ENCODE results near the gene TSC22D4. TPM values are rescaled to one million over a fixed set of nuclear protein-coding genes. Genes with fewer than 3 reads are reported as not detected.

Gene TSC22D4
- total RNA-seq, 2 donors from 2014 or later: 25.7 to 45.5 TPM

DNA sequence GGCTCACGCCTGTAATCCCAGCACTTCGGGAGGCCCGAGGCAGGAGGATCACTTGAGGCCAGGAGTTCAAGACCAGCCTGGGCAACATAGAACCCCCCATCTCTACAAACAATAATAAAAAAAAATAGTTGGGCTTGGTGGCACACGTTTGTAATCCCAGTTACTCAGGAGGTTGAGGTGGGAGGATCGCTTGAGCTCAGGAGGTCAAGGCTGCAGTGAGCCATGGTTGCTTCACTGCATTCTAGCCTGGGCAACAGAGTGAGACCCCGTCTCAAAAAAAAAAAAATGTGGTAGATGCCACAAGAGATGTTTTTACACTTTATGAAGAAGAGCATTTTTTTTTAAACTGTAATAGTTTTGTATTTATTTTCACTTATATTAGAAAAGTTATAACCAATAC, 17.5 kb upstream of the TSC22D4 start:
- no peak for DNase-seq (ENCODE audit: low spot score)
- Histone ChIP-seq H3K9me3 (no peaks in the 10 kb centered on the region), H3K4me3 (no peak overlapping the region), H3K27me3 (replicated peaks; ENCODE audit: insufficient read depth) (no peaks in the 10 kb centered on the region), H3K36me3 (no peaks in the 10 kb centered on the region), H3K27ac (no peak overlapping the region), H3K4me1 (ENCODE audit: control insufficient read depth in 1 of 2, low read depth in 2 of 2) (peaks cover 0 to 5% of the 10 kb centered on the region in 2 donors)
- TF ChIP-seq, protein P1, sequence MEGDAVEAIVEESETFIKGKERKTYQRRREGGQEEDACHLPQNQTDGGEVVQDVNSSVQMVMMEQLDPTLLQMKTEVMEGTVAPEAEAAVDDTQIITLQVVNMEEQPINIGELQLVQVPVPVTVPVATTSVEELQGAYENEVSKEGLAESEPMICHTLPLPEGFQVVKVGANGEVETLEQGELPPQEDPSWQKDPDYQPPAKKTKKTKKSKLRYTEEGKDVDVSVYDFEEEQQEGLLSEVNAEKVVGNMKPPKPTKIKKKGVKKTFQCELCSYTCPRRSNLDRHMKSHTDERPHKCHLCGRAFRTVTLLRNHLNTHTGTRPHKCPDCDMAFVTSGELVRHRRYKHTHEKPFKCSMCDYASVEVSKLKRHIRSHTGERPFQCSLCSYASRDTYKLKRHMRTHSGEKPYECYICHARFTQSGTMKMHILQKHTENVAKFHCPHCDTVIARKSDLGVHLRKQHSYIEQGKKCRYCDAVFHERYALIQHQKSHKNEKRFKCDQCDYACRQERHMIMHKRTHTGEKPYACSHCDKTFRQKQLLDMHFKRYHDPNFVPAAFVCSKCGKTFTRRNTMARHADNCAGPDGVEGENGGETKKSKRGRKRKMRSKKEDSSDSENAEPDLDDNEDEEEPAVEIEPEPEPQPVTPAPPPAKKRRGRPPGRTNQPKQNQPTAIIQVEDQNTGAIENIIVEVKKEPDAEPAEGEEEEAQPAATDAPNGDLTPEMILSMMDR (IDR thresholded peaks at IDR 0.05): no peak
- no peak for ATAC-seq (ENCODE audit: insufficient number of reproducible peaks, low FRiP score, low read depth)

DNA sequence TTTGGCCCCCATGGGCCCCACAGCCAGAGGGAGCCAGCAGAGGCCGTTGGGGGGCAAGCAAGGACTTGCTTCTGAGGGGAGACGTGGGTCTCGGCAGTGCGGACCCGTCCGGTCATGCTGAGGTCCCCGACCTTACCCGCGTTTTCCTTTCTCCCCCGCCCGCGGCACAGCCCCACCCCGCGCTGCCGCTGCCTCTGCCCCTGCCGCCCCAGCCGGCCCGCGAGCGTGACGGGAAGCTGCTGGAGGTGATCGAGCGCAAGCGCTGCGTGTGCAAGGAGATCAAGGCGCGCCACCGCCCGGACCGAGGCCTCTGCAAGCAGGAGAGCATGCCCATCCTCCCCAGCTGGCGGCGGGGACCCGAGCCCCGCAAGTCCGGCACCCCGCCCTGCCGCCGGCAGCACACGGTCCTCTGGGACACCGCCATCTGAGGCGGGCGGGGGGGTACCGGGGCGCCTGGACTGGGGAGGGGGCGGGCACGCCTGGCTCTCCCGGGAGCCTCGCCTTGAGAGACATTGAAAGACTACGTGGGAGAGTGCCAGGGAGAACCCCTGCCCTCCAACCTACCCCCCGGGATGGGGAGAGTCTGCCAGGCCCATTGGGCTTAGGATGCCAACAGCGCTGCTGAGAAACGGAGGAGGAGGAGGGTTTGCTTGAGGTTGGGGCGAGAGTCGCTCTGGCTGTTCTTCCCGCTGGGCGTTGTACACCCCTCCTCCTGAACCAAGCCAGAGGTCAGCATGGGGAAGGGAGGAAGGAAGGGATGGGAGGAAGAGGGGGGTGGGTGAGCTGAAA, 14.7 kb upstream of the TSC22D4 start:
- Histone ChIP-seq H3K27me3 (replicated peaks; ENCODE audit: insufficient read depth) (no peaks in the 10 kb centered on the region), H3K27ac (no peak overlapping the region), H3K9me3 (no peaks in the 10 kb centered on the region), H3K4me1 (ENCODE audit: control insufficient read depth in 1 of 2, low read depth in 2 of 2) (peaks cover 0 to 5% of the 10 kb centered on the region in 2 donors), H3K36me3 (no peaks in the 10 kb centered on the region), H3K4me3 (peak overlapping the region; percentile 61)
- TF ChIP-seq, protein P1 (IDR thresholded peaks at IDR 0.05): no peak
- no peak for ATAC-seq (ENCODE audit: insufficient number of reproducible peaks, low FRiP score, low read depth)
- DNase-seq (ENCODE audit: low spot score): no peak

DNA sequence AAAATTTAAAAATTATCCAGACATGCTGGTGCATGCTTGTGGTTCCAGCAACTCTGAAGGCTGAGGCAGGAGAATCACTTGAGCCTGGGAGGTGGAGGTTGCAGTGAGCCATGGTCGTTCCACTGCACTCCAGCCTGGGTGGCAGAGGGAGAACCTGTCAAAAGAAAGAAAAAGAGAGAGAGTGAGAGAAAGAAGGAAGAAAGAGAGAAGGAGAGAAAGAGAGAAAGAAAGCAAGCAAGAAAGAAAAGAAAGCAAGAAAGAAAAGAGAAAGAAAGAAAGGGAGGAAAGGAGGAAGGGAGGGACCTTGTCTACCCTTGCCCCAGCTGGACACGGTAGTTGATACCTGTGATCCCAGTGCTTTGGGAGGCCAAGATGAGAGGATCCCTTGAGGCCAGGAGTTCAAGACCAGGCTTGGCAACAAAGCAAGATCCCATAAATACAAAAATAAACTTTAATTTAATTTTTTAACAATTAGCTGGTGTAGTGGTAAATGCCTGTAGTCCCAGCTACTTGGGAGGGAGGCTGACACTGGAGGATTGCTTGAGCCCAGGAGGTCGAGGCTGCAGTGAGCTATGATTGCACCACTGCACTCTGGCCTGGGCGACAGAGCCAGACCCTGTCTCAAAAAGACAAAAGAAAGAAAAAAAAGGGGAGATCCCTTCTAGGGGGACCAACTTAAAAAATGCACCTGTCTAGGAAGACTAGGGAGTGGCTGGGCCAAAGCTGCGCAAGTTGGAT, 13.9 kb upstream of the TSC22D4 start:
- DNase-seq (ENCODE audit: low spot score) (no peak), ATAC-seq (ENCODE audit: insufficient number of reproducible peaks, low FRiP score, low read depth) (no peak)
- Histone ChIP-seq H3K27me3 (replicated peaks; ENCODE audit: insufficient read depth) (no peaks in the 10 kb centered on the region), H3K4me3 (peak overlapping the region; percentile 61), H3K36me3 (no peaks in the 10 kb centered on the region), H3K27ac (no peak overlapping the region), H3K4me1 (ENCODE audit: control insufficient read depth in 1 of 2, low read depth in 2 of 2) (peaks cover 0 to 5% of the 10 kb centered on the region in 2 donors), H3K9me3 (no peaks in the 10 kb centered on the region)
- TF ChIP-seq, protein P1 (IDR thresholded peaks at IDR 0.05): no peak

DNA sequence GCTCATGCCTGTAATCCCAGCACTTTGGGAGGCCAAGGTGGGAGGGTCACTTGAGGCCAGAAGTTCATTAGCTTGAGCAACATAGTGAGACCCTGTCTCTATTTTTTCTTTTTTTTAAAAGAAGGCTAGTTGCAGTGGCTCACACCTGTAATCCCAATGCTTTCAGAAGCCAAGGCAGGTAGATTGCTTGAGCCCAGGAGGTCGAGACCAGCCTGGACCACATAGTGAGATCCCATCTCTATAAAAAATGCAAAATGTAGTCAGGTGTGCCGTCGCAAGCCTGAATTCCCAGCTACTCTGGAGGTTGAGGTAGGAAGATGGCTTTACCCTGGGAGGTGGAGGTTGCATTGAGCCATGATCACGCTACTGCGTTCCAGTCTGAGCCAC, 12.2 kb upstream of the TSC22D4 start:
- no peaks in the 10 kb centered on the region for H3K9me3 ChIP-seq
- H3K27me3 ChIP-seq (replicated peaks; ENCODE audit: insufficient read depth): no peaks in the 10 kb centered on the region
- TF ChIP-seq, protein P1 (IDR thresholded peaks at IDR 0.05): no peak
- DNase-seq (ENCODE audit: low spot score) (no peak), ATAC-seq (ENCODE audit: insufficient number of reproducible peaks, low FRiP score, low read depth) (no peak)
- H3K27ac ChIP-seq: no peak overlapping the region
- no peak overlapping the region for H3K4me3 ChIP-seq
- H3K4me1 ChIP-seq (ENCODE audit: control insufficient read depth in 1 of 2, low read depth in 2 of 2): peaks cover 0 to 5% of the 10 kb centered on the region in 2 donors
- no peaks in the 10 kb centered on the region for H3K36me3 ChIP-seq

DNA sequence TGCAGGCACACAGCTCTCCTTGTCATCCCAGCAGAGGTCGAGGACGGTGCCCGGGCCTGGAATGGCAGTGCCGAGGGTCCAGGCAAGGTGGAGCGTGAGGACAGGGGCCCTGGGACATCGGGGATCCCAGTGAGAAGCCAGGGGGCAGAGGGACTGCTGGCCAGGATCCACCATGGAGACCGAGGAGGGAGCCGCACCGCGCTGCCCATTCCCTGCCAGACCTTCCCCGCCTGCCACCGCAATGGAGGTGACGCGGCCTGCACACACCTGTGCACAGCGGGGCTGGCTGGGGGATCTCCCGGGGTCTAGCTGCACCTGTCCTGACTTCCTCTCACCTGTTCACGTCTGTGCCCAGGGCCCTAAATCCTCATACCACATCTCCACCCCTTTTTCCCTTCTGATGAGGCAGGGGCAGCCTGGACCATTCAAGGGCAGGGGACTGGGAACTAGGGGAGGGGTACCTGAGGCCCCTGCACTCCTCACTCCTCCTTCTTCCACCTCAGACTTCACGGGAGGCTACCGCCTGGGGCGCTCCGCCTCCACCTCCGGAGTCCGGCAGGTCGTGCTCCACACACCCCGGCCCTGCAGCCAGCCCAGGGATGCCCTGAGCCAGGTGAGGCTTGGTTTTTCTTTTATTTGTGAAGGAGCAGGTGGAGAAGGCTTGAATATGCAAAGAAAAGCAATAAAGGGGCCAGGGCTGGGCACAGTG, 11.6 kb upstream of the TSC22D4 start:
- no peak for ATAC-seq (ENCODE audit: insufficient number of reproducible peaks, low FRiP score, low read depth)

More for the DNA sequence above, 11.6 kb upstream of the TSC22D4 start:
- no peaks in the 10 kb centered on the region for H3K27me3 ChIP-seq (replicated peaks; ENCODE audit: insufficient read depth)
- H3K27ac ChIP-seq: no peak overlapping the region
- DNase-seq (ENCODE audit: low spot score): no peak
- no peaks in the 10 kb centered on the region for H3K9me3 ChIP-seq
- TF ChIP-seq, protein P1 (IDR thresholded peaks at IDR 0.05): no peak
- H3K36me3 ChIP-seq: no peaks in the 10 kb centered on the region
- no peak overlapping the region for H3K4me3 ChIP-seq
- peaks cover 0 to 5% of the 10 kb centered on the region in 2 donors for H3K4me1 ChIP-seq (ENCODE audit: control insufficient read depth in 1 of 2, low read depth in 2 of 2)
